EH (cell line): Measurements from ENCODE around the gene RARB.
A peak's percentile ranks its signal among the peaks of the same experiment; 100 is the strongest.

Source experiments
- DNase-seq: peaks from one replicate; pipeline ENCODE4 v3.0.0-alpha.2; 2015; ENCODE audit warnings: low read depth

Gene RARB

GRCh38 chr3:25554376-25554775 is 126.3 kb downstream of the RARB start:
- DNase-seq, result no peak

GRCh38 chr3:25555695-25556437 is 127.8 kb downstream of the RARB start:
- DNase-seq, result peak; percentile 49

- peak; percentile 65 for DNase-seq
These were observed 128.4 kb downstream of the RARB start for GRCh38 chr3:25556447-25556846.

GRCh38 chr3:25557694-25558093 is 129.6 kb downstream of the RARB start:
- peak; percentile 42 for DNase-seq

- DNase-seq, result peak; percentile 82
These were observed 130.1 kb downstream of the RARB start for GRCh38 chr3:25558121-25558520.

GRCh38 chr3:25558796-25559195 is 130.7 kb downstream of the RARB start:
- peak; percentile 80 for DNase-seq

- DNase-seq, result peak; percentile 69
These were observed 135.5 kb downstream of the RARB start for GRCh38 chr3:25563601-25564000.

- no peak for DNase-seq
These were observed 136.0 kb downstream of the RARB start for GRCh38 chr3:25564075-25564474.

- no peak for DNase-seq
These were observed 137.7 kb downstream of the RARB start for GRCh38 chr3:25565807-25566206.

- DNase-seq, result no peak
These were observed 138.4 kb downstream of the RARB start for GRCh38 chr3:25566358-25566920.

- peak; percentile 25 for DNase-seq
These were observed 139.3 kb downstream of the RARB start for GRCh38 chr3:25567388-25567787.

GRCh38 chr3:25567806-25568524 is 139.9 kb downstream of the RARB start:
- DNase-seq, result no peak

- no peak for DNase-seq
These were observed 140.5 kb downstream of the RARB start for GRCh38 chr3:25568525-25569078.

- DNase-seq, result no peak
These were observed 143.2 kb downstream of the RARB start for GRCh38 chr3:25571285-25571684.

- no peak for DNase-seq
These were observed 144.3 kb downstream of the RARB start for GRCh38 chr3:25572336-25572735.

- peak; percentile 96 for DNase-seq
These were observed 144.9 kb downstream of the RARB start for GRCh38 chr3:25572919-25573385.

- DNase-seq, result peak; percentile 99
These were observed 145.5 kb downstream of the RARB start for GRCh38 chr3:25573386-25574171.

- no peak for DNase-seq
These were observed 146.2 kb downstream of the RARB start for GRCh38 chr3:25574172-25574765.

- DNase-seq, result no peak
These were observed 146.9 kb downstream of the RARB start for GRCh38 chr3:25575001-25575400.

- DNase-seq, result no peak
These were observed 148.1 kb downstream of the RARB start for GRCh38 chr3:25576146-25576545.

GRCh38 chr3:25576831-25577454 is 148.9 kb downstream of the RARB start:
- peak; percentile 19 for DNase-seq
